Measurements from ENCODE around the gene APOA4. TPM values are rescaled to one million over a fixed set of nuclear protein-coding genes. Genes with fewer than 3 reads are reported as not detected.

The APOA4 gene
- total and polyA plus RNA-seq, 7 donors, result 0.04 to 5.3 (median 3.0) TPM; not detected in 4

- Histone ChIP-seq H3K4me1 (no peaks in the 10 kb centered on the region), H3K9me3 (no peaks in the 10 kb centered on the region), H3K36me3 (no peaks in the 10 kb centered on the region), H3K27me3 (no peaks in the 10 kb centered on the region), H3K27ac (no peak overlapping the region), H3K4me3 (no peak overlapping the region)
- no peak for TF ChIP-seq EP300 (IDR thresholded peaks at IDR 0.05)
- TF ChIP-seq POLR2AphosphoS5 (IDR thresholded peaks at IDR 0.05), result no peak
- TF ChIP-seq POLR2A (IDR thresholded peaks at IDR 0.05), result no peak
- TF ChIP-seq CTCF (IDR thresholded peaks at IDR 0.05), result no peak
- no peak for DNase-seq
- WGBS, 2 donors, result 95% methylated on average over 51 of the region's 51 CpGs
- intact Hi-C loops (cut with DNase I), result no loop called here
These were observed 1.8 kb downstream of the APOA4 start for GRCh38 chr11:116821050-116821918.

GRCh38 chr11:116819049-116819448, 4.1 kb downstream of the APOA4 start:
- H3K27me3 ChIP-seq, result no peaks in the 10 kb centered on the region
- intact Hi-C loops (cut with DNase I), result no loop called here
- DNase-seq, result no peak

GRCh38 chr11:116814502-116814901, 8.6 kb downstream of the APOA4 start:
- H3K27me3 ChIP-seq, result no peaks in the 10 kb centered on the region
- intact Hi-C loops (cut with DNase I), result no loop called here
- WGBS, 2 donors, result 83 to 93% methylated on average over 6 of the region's 6 CpGs
- H3K9me3 ChIP-seq, result no peaks in the 10 kb centered on the region
- no peak for DNase-seq
- no peaks in the 10 kb centered on the region for H3K36me3 ChIP-seq
- no peak overlapping the region for H3K27ac ChIP-seq
- H3K4me1 ChIP-seq, result no peaks in the 10 kb centered on the region
- no peak for TF ChIP-seq POLR2A (IDR thresholded peaks at IDR 0.05)
- TF ChIP-seq EP300 (IDR thresholded peaks at IDR 0.05), result no peak
- TF ChIP-seq CTCF (IDR thresholded peaks at IDR 0.05), result no peak
- TF ChIP-seq POLR2AphosphoS5 (IDR thresholded peaks at IDR 0.05), result no peak
- no peak overlapping the region for H3K4me3 ChIP-seq

More at GRCh38 chr11:116819049-116819448, 4.1 kb downstream of the APOA4 start:
- no peaks in the 10 kb centered on the region for H3K4me1 ChIP-seq
- no peak overlapping the region for H3K27ac ChIP-seq
- WGBS, 2 donors, result 91 to 92% methylated on average over 9 of the region's 9 CpGs
- H3K9me3 ChIP-seq, result no peaks in the 10 kb centered on the region
- TF ChIP-seq POLR2A (IDR thresholded peaks at IDR 0.05) (no peak), POLR2AphosphoS5 (IDR thresholded peaks at IDR 0.05) (no peak), EP300 (IDR thresholded peaks at IDR 0.05) (no peak), CTCF (IDR thresholded peaks at IDR 0.05) (no peak)
- H3K4me3 ChIP-seq, result no peak overlapping the region
- no peaks in the 10 kb centered on the region for H3K36me3 ChIP-seq

GRCh38 chr11:116813781-116814471, 9.2 kb downstream of the APOA4 start:
- Histone ChIP-seq H3K4me1 (no peaks in the 10 kb centered on the region), H3K4me3 (no peak overlapping the region), H3K36me3 (no peaks in the 10 kb centered on the region), H3K27ac (no peak overlapping the region), H3K27me3 (no peaks in the 10 kb centered on the region), H3K9me3 (no peaks in the 10 kb centered on the region)
- WGBS, 2 donors, result 53 to 73% methylated on average over 5 of the region's 5 CpGs
- peak; percentile 33 for DNase-seq
- intact Hi-C loops (cut with DNase I), result no loop called here
- TF ChIP-seq EP300 (IDR thresholded peaks at IDR 0.05) (no peak), POLR2AphosphoS5 (IDR thresholded peaks at IDR 0.05) (no peak), CTCF (IDR thresholded peaks at IDR 0.05) (no peak), POLR2A (IDR thresholded peaks at IDR 0.05) (no peak)

Data from sigmoid colon (tissue), 7 donors.